WI38 (cell line): Measurements from ENCODE around the gene MGMT.

ENCODE experiments used
- H3K4me3 ChIP-seq: 2 replicates; pipeline ENCODE4 v1.5.1; 2011; ENCODE audit warnings: low read depth, mild to moderate bottlenecking, control low read depth, low read length
- TF ChIP-seq, protein P1 (sequence below): IDR thresholded peaks from 2 replicates; pipeline ENCODE4 v1.5.1; 2012; ENCODE audit warnings: low read depth, mild to moderate bottlenecking, control low read depth, low read length

MGMT gene

DNA sequence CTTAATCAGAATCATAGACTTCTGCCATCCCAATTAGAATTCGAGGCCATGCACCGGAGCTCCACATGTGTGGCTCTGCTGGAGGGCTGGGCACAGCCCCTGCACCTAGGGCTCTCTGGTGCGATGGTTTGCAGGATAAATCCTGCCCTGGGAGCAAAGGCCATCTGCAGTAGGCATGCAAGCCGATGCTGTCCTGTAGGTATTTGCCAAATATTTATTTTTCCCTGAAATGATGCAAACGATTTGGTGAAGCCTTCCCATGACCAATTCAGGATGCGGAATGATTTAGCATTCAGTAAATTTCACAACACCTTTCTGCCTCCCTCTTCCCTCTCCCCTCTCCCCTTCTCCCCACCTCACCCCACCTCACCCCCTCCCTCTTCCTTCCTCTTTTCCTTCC is 326.4 kb downstream of the MGMT start:
- no peak overlapping the region for H3K4me3 ChIP-seq
- TF ChIP-seq, protein P1, sequence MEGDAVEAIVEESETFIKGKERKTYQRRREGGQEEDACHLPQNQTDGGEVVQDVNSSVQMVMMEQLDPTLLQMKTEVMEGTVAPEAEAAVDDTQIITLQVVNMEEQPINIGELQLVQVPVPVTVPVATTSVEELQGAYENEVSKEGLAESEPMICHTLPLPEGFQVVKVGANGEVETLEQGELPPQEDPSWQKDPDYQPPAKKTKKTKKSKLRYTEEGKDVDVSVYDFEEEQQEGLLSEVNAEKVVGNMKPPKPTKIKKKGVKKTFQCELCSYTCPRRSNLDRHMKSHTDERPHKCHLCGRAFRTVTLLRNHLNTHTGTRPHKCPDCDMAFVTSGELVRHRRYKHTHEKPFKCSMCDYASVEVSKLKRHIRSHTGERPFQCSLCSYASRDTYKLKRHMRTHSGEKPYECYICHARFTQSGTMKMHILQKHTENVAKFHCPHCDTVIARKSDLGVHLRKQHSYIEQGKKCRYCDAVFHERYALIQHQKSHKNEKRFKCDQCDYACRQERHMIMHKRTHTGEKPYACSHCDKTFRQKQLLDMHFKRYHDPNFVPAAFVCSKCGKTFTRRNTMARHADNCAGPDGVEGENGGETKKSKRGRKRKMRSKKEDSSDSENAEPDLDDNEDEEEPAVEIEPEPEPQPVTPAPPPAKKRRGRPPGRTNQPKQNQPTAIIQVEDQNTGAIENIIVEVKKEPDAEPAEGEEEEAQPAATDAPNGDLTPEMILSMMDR, result no peak

DNA sequence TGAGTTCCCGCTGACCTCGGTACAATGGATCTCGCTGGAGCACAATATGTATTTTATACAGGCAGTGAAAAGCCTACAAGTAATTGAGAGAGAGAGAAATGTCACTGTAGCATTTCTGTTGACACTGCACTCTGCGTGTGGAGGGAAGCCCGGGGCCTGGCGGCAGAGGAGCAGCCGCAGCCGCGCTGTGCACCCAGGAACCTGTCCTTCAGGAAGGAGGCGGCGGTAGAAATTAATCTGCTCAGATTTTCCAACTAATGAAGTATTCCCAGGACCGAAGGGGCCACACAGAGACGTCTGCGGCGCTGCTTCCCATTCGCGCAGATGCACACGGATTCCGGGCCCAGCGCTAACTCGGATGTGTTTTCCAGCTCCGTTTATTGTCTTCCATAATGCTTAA is 327.0 kb downstream of the MGMT start:
- TF ChIP-seq, protein P1, result no peak
- H3K4me3 ChIP-seq, result no peak overlapping the region

DNA sequence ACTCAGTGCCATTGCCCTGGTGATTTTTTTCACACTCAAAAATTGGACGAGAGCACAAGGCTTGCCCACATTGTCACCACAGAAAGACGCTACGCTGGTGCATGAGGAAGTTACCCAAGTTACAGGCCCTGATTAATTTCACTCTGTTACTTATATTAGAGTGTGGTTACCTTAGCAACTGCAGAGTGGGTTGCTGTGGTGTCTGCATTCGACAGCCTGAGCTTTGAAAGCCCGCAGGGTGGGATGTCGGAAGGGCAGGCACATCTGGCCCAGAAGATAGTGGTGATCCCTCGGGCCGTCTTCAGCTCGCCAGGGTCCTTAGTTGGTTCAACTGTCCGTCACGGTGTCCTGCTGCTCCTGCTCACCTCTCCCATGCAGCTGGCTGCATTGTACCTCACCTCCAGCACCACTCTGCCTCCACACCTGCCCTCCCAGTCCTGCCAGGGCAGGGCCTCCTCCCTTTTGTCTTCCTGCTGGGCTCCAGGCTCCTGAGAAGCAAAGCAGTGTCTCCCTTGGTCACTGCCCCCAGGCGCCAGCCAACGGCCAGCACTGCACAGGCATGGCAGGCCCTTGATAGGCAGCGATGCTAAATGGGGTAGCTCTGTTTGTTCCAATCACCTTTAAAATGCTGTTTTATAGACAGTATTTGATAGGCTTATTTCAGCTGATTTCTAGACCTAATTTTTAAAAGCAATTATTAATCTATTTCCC is 329.8 kb downstream of the MGMT start:
- H3K4me3 ChIP-seq, result no peak overlapping the region
- TF ChIP-seq, protein P1, result no peak

DNA sequence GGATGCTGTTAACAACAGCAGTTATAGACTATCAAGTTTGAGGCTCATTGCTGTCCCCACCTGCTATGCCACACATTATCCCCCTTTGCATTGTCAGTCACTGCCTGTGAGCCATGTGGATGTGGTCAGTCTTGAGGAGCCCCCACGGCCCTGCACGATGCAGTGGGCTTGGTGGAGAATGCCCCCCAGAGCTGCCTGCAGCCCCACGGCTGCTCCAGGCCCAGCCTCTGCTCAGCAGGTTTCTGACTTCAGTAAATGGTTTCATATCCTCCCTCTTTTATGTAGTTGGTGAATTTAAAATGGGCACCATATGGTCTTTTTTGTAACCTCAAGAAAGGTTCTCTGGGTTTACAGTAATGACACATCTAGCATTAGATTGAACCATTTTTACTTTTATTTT is 332.9 kb downstream of the MGMT start:
- TF ChIP-seq, protein P1, result no peak
- no peak overlapping the region for H3K4me3 ChIP-seq

DNA sequence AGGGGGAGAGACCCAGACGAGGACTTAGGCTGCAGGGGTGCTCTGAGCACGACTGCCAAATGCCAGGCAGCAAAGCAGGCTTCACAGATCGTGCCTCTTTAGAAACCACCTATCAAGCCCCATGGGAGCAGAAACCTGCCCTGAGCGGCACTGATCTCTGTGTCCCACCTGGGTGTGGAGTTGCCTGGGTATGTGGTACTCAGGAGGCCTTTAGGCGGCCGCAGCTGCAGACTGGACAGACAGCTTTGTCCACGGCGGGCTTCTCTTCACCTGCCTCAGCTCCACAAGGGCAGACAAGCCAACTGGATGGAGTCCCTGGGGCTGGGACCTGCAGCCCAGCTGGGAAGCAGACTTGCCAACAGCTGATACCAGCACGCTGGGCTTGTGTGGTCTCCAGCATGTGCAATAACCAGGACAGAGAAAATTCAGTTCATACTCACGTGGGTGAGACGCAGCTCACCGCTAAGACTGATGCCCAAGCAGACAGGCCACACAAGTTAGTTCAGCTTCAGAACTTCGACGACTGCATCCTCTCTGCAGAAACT is 333.8 kb downstream of the MGMT start:
- TF ChIP-seq, protein P1, result no peak
- no peak overlapping the region for H3K4me3 ChIP-seq

DNA sequence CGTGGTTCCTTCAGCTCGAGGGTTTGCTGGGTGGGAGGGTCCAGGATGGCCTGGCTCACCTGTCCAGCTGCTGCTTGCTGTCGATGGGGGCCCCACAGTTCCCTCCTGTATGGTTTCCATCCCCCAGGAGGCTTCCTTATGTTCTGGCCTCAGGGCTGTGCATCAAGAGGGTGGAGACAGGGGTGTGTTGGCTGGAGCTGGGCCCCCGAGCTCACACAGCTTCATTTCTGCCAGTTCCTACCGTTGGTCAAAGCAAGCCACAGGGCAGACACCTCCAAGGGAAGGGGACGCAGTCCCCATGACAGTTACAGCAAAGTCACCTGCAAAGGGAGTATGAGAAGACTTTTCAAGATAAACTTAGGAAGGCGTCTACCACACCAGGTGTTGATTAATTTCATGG is 340.2 kb downstream of the MGMT start:
- H3K4me3 ChIP-seq, result no peak overlapping the region
- TF ChIP-seq, protein P1, result no peak

DNA sequence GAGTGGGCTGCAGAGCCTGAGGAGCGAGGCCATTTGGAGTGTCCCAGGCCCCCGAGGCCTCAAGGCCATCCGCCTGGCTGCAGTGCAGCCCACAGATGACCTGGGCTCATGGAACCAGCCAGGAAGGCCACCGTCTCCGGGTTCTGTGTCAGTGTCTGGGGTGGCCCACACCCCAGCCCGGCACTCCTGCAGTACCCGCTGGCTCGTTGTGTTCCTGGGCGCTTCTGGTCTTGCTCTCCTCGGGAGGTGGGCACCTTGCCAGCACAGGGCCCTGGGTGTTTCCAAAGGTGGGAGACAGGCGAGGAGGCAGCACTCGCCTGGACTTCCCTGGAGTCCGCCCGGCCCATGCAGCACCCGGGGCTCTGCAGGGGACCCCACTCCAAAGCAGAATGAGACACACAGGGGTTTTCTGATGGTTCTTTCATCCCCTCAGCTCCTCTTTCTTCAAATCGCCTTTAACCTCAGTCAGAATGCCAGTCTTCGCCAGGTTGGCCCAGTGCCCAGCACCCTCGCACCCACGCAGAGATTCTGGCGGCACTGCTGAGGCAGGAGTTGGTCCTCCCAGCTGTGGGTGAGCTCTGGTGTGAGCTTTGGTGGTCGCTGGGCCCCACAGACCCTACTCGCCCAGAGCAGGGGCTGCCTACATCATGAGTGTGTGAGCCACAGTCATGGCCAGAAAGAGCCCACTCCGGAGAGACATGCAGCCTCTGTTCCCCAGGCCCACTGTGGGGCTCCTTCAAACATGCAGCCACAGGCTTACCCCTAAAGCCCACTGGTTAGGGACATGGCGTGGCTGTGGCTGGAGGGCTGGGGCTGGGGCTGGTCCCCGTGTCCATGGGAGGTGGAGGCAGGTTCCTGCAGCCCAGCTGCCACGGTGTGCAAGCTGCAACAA is 341.3 kb downstream of the MGMT start:
- no peak overlapping the region for H3K4me3 ChIP-seq
- TF ChIP-seq, protein P1, result no peak
